Measurements from ENCODE around the gene HCN4. TPM values are rescaled to one million over a fixed set of nuclear protein-coding genes. Genes with fewer than 3 reads are reported as not detected.

HCN4 gene
- polyA plus RNA-seq, 3 donors: under 0.01 to 0.05 (median 0.04) TPM

DNA sequence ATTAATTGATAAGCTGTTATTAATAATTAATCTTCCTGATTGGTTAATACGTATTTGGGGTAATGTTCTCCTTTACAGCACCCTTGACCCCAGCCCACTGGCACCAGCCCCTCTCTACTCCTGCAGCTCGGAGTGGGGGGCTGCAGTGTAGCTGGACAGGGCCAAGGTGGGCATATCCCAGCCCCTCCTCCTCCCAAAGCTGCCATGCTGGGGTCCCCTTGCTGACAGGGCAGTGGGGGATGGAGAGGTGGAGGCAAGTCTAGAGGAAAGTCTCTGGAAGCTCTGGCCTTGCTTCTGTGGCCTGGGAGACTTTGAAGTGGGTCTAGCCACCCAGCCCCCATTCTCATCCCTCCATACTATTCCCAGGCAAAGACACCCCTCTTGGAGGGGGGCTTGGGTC, 35.8 kb downstream of the HCN4 start:
- WGBS, 3 donors: 64 to 89% (median 86%) methylated on average over 2 of the region's 2 CpGs

DNA sequence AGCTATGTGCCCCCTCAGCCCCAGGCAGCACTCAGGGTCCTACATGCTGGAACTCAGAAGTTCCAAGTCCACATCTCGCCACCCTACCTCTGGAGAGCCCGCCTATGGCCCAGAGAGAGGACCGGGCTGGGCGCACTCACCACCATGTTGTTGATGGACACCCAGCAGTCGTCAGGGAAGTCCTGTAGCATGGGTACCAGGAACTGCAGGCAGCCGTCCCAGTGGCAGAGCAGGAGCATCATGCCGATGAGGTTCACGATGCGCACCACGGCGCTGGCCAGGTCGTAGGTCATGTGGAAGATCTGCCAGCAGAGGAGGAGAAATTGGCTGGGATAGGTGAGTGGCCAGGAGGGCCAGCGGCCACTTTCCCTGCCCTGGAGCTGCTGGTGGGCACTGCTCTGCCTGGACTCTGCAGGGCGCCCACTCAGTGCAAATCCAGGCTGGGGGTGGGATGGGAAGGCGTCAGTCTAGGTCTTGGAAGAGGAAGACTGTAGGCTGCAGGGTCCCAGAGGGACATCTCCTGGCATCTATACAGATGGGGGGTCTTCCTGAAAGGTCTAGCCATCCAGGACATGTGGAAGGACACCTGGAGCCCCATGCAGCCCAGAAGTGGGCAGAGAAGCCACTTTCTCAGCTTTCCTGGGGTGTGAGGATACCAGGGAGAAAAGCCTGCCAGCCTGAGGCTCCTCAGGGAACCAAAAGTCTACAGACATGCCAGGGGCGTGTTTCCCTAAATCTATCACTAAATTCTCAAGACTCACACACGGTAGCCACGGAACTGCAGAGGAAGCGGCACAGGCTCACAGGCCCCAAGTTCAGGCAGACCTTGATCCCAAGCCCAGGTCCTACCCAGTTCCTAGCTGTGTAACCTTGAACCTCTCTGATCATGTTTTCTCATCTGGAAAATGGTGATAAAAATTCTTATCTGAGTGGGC, 36.5 kb downstream of the HCN4 start:
- 87 to 90% (median 88%) methylated on average over 19 of the region's 19 CpGs for WGBS, 3 donors

More for the DNA sequence above, 35.8 kb downstream of the HCN4 start:
- H3K27ac ChIP-seq (ENCODE audit: low read depth, low read length): no peak overlapping the region

DNA sequence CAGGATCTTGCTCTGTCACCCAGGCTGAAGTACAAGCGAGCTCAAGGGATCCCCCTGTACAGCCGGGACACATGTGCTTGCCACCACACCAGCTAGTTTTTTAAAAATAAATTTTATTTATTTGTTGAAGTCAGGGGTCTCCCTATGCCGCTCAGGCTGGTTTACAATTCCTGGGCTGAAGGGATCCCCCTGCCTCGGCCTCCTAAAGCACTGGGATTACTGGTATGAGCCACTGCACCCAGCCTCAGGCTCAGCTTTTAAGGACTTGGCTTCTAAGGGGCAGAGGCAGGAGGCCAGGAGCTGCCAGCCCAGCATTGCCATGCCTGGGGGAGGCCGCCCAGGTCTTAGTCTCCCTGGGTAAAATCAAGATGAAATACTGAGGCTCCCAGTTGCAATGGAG, 37.3 kb downstream of the HCN4 start:
- WGBS, 3 donors: 89 to 97% (median 92%) methylated on average over 5 of the region's 5 CpGs
- H3K27ac ChIP-seq (ENCODE audit: low read depth, low read length): no peak overlapping the region

More for the DNA sequence above, 36.5 kb downstream of the HCN4 start:
- no peak overlapping the region for H3K27ac ChIP-seq (ENCODE audit: low read depth, low read length)

DNA sequence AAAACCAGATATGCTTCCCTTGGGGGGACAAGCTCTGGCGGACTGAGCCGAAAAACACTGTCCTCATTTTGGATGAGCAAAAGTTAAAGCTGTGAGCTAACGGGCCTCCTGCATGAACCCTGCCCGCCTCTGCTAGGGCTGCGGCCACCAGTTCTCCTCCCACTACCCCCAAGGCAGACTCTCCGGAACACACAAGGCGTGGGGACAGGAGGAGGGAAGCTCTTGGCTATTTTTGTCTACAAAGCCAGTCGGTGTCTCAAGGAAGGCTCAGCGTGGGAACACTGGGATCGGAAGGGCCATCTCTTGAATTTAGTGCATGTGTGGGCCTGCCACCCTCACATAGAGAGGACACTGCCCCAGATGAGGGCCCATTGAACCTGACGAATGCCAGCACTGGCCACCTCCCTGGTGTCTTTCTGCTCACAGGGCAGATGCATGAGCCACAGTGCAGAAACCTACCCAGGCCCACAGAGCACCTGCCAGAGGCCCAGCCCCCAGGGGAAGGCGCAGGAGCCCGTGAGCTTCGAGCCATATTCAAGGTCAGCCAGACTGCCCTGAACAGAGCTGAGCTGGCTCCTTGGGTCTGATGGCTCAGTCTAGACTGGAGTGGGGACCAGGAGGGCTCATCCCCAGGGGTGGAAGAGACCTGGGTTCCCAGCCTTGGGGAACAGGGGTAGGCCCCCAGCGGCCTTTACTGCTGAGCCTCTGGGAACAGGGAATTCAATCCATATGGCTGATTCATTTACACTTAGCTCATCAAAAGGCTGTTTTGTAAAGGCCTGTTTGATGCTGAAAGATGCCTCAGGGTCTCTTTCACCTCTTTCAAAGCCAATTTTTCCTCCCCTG, 38.3 kb downstream of the HCN4 start:
- no peak overlapping the region for H3K27ac ChIP-seq (ENCODE audit: low read depth, low read length)
- WGBS, 3 donors: 64 to 74% (median 74%) methylated on average over 15 of the region's 15 CpGs

DNA sequence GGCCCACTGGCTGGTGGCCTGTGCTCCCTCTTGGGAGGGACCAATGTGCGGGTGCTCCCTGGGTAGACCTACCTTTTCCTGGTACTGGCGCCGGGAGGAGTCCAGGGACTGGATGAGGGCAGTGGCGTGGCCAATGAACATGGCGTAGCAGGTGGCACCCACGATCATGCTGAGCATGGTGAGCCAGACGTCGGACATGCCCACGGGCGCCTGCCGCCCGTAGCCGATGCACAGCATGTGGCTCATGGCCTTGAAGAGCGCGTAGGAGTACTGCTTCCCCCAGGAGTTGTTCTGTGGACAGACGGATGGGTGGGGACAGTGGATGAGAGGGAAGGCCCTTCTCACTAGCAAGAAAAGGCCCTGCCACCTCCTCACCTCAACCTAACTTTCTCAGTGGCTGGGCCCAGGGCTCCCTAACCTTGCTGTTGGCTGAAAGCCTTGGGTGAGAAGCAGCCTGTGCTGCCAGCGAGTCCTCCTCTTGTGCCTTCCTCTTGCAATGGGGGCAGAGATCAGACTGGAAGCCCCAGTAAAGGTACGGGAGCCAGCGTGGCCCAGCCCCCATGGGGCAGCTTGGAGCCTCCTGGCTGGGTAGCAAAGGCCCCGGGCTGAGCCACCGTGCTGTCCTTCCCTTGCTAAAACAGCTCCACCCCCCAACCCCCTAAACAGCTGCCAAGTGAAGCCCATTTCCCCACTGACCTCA, 39.1 kb downstream of the HCN4 start:
- WGBS, 3 donors: 82 to 85% (median 83%) methylated on average over 21 of the region's 21 CpGs

DNA sequence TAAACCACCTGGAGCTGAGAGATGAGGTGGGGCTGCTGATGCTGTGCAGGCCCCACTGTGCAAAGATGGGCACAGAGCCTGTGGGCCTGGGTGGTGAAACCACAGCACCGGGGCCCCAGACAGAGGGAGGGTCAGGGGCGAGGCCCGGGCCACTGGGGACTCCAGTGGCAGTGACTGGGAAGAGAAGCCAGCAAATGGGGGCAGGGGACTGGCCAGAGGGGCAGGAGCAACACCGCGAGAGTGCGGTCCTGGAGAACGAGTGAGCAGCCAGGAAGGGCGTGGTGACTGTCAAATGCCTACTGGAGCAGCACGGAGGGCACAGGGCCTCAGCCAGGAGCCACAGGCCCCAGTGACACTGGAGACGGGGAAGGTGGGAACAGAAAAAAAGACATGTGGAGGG, 39.8 kb downstream of the HCN4 start:
- H3K27ac ChIP-seq (ENCODE audit: low read depth, low read length): no peak overlapping the region

More for the DNA sequence above, 39.1 kb downstream of the HCN4 start:
- H3K27ac ChIP-seq (ENCODE audit: low read depth, low read length): no peak overlapping the region

DNA sequence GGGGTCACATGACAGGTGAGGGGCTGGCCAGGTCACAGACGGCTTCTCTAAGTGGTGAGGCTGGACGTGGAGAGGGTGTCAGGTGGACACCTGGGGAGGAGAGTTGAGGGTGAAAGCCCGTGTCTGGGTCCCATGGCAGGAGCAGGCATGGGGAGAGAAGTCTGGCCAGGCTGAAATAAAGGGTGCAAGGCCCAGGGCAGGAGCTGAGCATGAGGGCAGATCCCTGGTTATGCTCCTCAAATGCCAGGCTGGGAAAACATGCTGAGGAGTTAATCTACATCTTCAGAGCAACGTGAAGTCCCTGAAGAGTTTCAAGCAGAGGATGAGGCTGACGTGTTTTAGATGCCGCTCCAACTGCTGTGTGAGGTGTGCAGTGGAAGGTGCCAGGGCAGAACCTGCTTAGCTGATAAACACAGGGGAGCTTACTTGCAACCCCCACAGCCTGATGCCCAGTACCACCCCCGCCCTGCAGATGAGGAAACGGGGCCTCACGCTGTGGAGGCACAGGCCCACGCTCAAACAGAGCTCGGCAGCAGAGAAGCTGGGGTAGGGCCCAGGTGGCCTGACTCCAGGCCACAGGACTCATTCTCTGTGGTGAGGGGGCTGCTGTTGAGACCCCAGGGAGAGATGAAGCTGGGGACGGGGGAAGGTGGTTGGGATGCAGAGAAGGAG, 40.5 kb downstream of the HCN4 start:
- H3K27ac ChIP-seq (ENCODE audit: low read depth, low read length): no peak overlapping the region
- WGBS, 3 donors: 81 to 87% (median 83%) methylated on average over 12 of the region's 12 CpGs

More for the DNA sequence above, 39.8 kb downstream of the HCN4 start:
- WGBS, 3 donors: 75 to 76% (median 76%) methylated on average over 10 of the region's 10 CpGs

DNA sequence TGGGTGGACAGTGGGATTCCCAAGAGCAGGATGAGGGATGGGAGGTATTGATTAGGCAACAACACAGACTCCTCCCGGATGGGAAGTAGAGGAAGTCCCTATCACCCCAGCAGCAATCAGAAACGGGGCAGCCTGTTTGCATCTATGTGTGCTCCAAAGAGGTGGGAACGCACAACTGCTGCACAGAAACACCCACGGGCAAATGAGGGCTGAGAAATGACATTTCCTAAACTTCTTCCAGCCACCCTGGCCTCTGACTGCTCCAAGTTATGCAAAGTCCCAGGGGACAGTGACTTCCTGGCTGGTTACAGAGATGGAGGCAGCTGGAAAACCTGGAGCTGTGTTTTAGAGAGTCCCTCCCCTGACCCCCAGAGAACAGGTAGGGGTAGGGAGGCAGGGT, 42.6 kb downstream of the HCN4 start:
- 22 to 41% (median 26%) methylated on average over 4 of the region's 4 CpGs for WGBS, 3 donors
- H3K27ac ChIP-seq (ENCODE audit: low read depth, low read length): no peak overlapping the region

DNA sequence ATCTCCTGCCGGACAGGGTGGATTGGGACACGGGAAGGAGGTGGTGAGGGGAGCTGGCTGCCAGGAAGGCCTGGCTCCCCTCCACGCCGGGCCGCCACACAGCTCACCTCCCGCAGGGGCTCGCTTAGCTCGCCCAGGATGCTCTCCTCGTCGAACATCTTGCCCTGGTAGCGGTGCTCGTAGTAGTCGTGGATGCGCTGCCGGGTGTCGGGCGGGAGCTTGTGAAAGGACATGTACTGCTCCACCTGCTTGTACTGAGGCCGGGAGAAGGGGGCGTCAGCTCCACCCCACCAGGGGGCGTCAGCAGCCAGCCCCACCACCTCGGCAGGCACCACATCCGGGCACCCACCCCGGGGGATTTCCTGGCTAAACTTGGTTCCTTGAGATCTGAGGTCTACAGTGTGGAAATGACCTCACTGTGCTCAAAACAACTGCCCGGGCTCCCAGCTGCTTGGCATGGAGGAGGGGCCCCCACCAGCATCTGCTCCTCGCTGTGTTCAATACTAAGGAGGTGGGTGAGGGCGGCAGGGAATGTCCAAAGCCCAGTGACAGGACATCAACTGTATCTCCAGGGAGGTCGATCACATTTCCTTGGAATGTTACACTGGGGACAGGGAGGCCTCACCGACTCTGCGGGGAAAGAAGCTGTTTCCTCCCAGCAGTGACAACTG, 43.4 kb downstream of the HCN4 start:
- H3K27ac ChIP-seq (ENCODE audit: low read depth, low read length): no peak overlapping the region
- WGBS, 3 donors: 62 to 73% (median 62%) methylated on average over 29 of the region's 29 CpGs

DNA sequence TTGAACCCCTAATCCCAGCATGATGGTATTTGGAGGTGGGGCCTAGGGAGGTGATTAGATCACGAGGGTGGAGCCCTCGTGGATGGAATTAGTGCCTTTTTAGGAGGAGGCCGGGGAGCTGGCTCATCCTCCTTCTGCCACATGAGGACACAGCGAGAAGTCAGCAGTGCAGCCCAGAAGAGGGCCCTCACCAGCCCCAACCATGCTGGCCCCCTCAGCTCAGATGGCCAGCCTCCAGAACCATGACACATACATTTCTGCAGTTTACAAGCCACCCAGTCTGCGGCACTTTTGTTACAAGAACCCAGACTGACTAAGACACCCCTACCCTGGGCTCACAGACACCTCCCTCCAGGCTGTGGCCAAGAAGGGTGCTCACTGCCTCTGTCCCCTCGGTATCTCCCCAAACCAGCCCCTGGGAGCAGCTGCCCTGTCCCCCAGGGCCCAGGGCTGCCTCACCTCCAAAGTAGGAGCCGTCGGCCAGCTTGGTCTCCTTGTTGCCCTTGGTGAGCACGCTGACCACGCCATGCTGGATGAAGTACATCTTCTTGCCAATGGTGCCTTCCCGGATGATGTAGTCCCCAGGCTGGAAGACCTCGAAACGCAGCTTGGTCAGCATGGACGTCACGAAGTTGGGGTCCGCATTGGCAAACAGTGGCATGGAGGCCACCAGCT, 44.1 kb downstream of the HCN4 start:
- no peak overlapping the region for H3K27ac ChIP-seq (ENCODE audit: low read depth, low read length)
- WGBS, 3 donors: 93 to 96% (median 95%) methylated on average over 16 of the region's 16 CpGs

DNA sequence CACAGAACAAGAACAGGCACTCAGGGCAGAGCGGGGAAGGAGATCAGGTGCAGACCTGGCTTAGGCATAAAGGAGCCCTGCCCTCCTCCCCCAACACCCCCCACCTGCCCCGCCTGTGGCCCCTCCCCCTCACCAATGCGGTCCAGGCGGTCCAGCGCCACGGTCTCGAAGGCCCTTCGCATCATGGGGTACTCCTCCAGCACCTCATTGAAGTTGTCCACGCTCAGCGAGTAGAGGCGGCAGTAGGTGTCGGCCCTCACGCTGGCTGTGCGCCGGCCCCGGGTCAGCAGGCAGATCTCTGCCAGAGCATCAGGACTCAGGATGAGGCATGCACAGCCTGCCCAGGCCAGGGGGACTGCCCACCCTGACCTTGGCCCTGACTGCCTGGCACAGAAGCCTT, 44.8 kb downstream of the HCN4 start:
- H3K27ac ChIP-seq (ENCODE audit: low read depth, low read length): no peak overlapping the region
- 94 to 97% (median 94%) methylated on average over 11 to 16 of the region's 16 CpGs for WGBS, 3 donors

DNA sequence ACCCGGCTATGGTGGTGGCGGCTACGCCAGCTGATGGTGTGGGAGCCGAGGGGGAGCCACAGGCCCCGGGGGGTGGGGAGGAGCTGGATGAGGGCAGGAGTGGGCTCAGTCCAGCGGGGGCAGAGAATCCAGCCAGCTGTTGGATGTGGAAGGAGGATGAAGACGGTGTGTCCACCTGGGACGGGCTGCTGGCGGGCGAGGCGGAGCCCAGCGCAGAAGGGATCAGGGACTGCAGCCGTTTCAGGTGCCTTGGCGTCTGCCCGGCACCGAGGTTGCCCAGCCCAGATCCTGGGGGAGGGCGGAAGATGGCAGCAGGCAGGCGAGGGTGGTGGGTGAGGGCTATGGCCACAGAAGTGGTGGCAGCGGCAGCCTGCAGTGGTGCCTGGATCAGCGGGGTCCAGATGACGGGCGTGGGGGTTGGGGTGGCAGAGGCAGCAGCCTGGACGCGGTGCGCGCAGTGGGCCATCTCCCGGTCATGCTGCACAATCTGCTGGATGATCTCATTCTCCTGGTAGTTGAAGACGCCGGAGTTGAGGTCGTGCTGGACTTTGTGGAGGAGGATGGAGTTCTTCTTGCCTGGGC, 45.3 kb downstream of the HCN4 start:
- 87 to 91% (median 88%) methylated on average over 29 to 30 of the region's 30 CpGs for WGBS, 3 donors
- no peak overlapping the region for H3K27ac ChIP-seq (ENCODE audit: low read depth, low read length)

DNA sequence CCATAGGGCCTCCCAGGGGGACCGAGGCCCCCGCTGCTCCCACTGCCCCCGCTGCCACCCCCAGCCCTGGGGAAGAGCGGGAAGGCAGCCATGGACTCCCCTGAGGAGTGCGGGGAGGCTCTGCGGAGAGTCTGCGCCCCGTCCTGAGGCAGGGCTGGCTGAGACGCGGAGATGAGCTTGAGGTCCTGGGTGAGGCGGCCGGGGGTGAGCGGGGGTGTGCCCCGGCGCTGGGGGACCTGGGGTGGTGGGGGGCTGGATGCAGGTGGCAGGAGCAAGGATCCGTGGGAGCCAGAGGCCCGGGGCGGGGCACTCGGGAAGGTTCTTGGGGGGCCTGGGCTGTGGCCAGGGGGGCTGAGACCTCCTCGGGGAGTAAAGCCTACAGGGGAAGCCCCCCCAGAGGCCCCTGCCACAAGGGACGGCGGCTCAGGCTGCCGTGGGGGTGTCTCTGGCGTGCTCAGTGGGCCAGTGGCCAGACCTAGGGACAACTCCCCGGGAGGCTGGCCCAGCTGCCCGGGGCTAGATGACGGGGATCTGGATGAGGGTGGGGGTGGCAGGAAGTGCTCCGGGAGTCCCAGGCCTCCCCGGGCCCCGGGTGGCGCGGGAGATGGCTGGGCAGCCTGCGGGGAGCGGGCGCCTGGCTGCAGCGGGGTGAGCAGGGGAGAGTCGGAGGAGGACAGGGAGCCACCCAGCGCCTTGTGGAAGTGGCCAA, 45.9 kb downstream of the HCN4 start:
- WGBS, 3 donors: 80 to 85% (median 81%) methylated on average over 34 to 38 of the region's 38 CpGs
- H3K27ac ChIP-seq (ENCODE audit: low read depth, low read length): no peak overlapping the region

DNA sequence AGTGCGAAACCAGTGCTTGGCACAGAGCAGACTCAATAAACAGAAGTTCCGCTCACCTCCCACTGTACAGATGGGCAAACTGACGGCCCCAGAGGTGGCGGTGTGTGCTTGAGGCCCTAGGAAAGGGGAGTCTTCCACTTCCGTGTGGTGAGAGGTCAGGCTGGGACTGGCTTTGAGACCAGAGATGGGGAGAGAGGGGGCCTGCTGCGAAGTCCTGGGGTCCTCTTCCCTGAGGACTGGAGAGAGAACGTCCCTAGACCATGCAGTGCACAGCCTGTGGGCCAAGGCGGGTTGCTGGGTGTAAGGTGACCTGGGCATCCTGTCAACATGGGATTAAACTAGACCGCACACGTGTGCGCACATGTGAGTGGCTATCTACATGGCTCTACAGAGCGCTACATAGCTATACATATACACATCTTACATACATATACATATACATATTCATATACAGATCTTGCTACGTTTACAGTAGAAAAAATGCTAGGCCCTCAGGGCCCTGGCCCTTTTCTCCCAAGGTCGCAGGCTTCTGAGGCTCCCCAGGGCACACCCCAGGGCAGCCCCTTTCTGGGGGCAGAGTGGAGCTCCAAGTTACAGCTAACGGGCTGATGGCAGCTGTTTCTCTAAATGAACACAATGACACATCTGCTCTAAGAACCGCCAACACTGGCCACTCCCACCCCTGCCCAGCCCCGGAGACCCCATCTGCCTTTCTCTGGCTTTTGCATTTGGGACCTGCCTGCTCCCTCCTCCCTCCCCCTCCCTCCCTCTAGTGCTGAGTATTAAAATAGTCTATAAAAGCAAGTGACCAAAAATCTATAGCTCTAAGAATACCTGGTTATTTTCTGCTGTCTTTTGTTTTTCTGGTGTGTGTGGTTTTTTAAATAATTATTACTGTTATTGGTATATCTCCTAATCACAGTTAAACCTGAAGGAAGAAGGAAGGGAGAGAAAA, 47.0 kb downstream of the HCN4 start:
- H3K27ac ChIP-seq (ENCODE audit: low read depth, low read length): no peak overlapping the region
- 76 to 82% (median 82%) methylated on average over 17 of the region's 17 CpGs for WGBS, 3 donors

DNA sequence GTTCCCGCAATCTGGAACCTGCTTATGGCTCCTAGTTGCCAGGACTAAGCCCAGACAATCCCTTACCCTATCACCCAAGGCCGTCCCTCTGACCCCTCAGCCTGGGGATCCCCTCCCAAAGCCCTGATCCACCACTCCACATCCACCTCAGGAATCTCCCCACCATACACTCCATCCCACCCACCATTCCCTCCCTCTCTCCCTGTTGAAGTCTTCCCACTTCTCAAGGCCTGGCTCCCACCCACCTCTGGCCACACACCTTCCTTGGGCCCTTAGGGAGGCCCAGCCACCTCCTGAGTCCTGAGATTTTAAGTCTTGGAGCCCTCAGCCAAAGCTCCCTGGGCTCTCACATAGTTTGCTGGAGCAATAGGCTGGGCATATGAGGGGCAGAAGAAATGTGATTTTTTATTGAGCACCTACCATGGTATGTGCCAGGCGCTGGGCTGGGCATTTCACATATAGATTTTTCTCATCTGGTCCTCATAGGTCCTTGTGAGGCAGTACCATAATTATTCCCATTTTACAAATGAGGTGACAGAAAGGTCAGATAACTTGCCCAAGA, 48.1 kb downstream of the HCN4 start:
- no peak overlapping the region for H3K27ac ChIP-seq (ENCODE audit: low read depth, low read length)
- 93 to 95% (median 95%) methylated on average over 3 of the region's 3 CpGs for WGBS, 3 donors

Measured in adipose tissue (tissue), 3 donors.